Thyroid gland (tissue), 4 donors: ENCODE measurements around the gene PTCHD1.

Source experiments
- POLR2A ChIP-seq, 2 donors: fragments of 450-650 bp; IDR thresholded peaks; one replicate each; pipeline ENCODE4 v1.6.1; 2017; ENCODE audit warnings: antibody characterized with exemption in 2 of 2, mild to moderate bottlenecking in 2 of 2, moderate library complexity in 1 of 2
- TF ChIP-seq, protein P1 (sequence below), 6 experiments: fragments of 200-600 bp in 3 of 6; fragments of 450-650 bp in 3 of 6; sonication (generic) in 3 of 6; IDR thresholded peaks; one replicate each; pipeline ENCODE4 v1.5.1; 2016 to 2019; ENCODE audit warnings: antibody characterized with exemption in 6 of 6, mild to moderate bottlenecking in 2 of 6, inconsistent platforms in 1 of 6, moderate library complexity in 1 of 6

DNA sequence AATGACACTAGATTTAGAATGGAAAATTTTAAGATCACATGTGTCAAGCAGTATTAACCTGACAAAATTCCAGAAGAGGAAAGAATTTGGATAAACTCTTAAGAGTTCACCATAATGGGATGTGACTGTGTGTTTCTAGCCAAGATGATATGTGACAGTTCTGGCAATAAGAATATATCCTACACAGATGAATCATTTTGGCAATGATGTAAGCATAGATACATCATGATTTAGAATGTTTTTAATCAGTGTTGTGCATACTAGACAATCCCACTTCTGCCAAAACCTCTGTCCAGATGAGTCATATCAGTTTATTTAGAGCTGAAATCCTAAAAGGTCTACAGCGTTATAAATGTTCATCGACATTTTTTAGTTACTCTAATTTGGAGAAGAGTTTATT lies 48.8 kb downstream of the PTCHD1 start:
- TF ChIP-seq, protein P1, sequence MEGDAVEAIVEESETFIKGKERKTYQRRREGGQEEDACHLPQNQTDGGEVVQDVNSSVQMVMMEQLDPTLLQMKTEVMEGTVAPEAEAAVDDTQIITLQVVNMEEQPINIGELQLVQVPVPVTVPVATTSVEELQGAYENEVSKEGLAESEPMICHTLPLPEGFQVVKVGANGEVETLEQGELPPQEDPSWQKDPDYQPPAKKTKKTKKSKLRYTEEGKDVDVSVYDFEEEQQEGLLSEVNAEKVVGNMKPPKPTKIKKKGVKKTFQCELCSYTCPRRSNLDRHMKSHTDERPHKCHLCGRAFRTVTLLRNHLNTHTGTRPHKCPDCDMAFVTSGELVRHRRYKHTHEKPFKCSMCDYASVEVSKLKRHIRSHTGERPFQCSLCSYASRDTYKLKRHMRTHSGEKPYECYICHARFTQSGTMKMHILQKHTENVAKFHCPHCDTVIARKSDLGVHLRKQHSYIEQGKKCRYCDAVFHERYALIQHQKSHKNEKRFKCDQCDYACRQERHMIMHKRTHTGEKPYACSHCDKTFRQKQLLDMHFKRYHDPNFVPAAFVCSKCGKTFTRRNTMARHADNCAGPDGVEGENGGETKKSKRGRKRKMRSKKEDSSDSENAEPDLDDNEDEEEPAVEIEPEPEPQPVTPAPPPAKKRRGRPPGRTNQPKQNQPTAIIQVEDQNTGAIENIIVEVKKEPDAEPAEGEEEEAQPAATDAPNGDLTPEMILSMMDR (IDR thresholded peaks at IDR 0.05): no peak
- TF ChIP-seq POLR2A (IDR thresholded peaks at IDR 0.05): no peak
